Measurements from ENCODE around the gene DOCK2.

Gene DOCK2

GRCh38 chr5:169988947-169989346, 351.9 kb downstream of the DOCK2 start:
- no peak for DNase-seq (ENCODE audit: low spot score)

- no peak for DNase-seq (ENCODE audit: low spot score)
These were observed 352.3 kb downstream of the DOCK2 start for GRCh38 chr5:169989365-169989764.

GRCh38 chr5:169991115-169991869, 354.2 kb downstream of the DOCK2 start:
- DNase-seq (ENCODE audit: low spot score) = no peak

GRCh38 chr5:169992789-169993484, 355.9 kb downstream of the DOCK2 start:
- DNase-seq (ENCODE audit: low spot score) = no peak

- no peak for DNase-seq (ENCODE audit: low spot score)
These were observed 356.4 kb downstream of the DOCK2 start for GRCh38 chr5:169993485-169993790.

GRCh38 chr5:169997798-169998197, 360.7 kb downstream of the DOCK2 start:
- peak; percentile 7 for DNase-seq (ENCODE audit: low spot score)

GRCh38 chr5:169999621-170000020, 362.5 kb downstream of the DOCK2 start:
- no peak for DNase-seq (ENCODE audit: low spot score)

GRCh38 chr5:170000155-170000554, 363.1 kb downstream of the DOCK2 start:
- no peak for DNase-seq (ENCODE audit: low spot score)

GRCh38 chr5:170006021-170006420, 368.9 kb downstream of the DOCK2 start:
- no peak for DNase-seq (ENCODE audit: low spot score)

- no peak for DNase-seq (ENCODE audit: low spot score)
These were observed 371.3 kb downstream of the DOCK2 start for GRCh38 chr5:170008376-170008775.

GRCh38 chr5:170010595-170010994, 373.5 kb downstream of the DOCK2 start:
- DNase-seq (ENCODE audit: low spot score) = no peak

GRCh38 chr5:170011751-170012150, 374.7 kb downstream of the DOCK2 start:
- DNase-seq (ENCODE audit: low spot score) = no peak

- DNase-seq (ENCODE audit: low spot score) = no peak
These were observed 375.5 kb downstream of the DOCK2 start for GRCh38 chr5:170012622-170013021.

- no peak for DNase-seq (ENCODE audit: low spot score)
These were observed 383.3 kb downstream of the DOCK2 start for GRCh38 chr5:170020423-170020822.

GRCh38 chr5:170021506-170021905, 384.4 kb downstream of the DOCK2 start:
- DNase-seq (ENCODE audit: low spot score) = no peak

GRCh38 chr5:170025853-170026252, 388.8 kb downstream of the DOCK2 start:
- DNase-seq (ENCODE audit: low spot score) = no peak

- no peak for DNase-seq (ENCODE audit: low spot score)
These were observed 391.0 kb downstream of the DOCK2 start for GRCh38 chr5:170028124-170028523.

- DNase-seq (ENCODE audit: low spot score) = no peak
These were observed 397.2 kb downstream of the DOCK2 start for GRCh38 chr5:170034231-170034630.

GRCh38 chr5:170038241-170038640, 401.2 kb downstream of the DOCK2 start:
- no peak for DNase-seq (ENCODE audit: low spot score)

- DNase-seq (ENCODE audit: low spot score) = no peak
These were observed 402.8 kb downstream of the DOCK2 start for GRCh38 chr5:170039830-170040229.

GRCh38 chr5:170046241-170046640, 409.2 kb downstream of the DOCK2 start:
- no peak for DNase-seq (ENCODE audit: low spot score)

GRCh38 chr5:170049713-170050112, 412.6 kb downstream of the DOCK2 start:
- DNase-seq (ENCODE audit: low spot score) = no peak

- no peak for DNase-seq (ENCODE audit: low spot score)
These were observed 416.8 kb downstream of the DOCK2 start for GRCh38 chr5:170053896-170054295.

- DNase-seq (ENCODE audit: low spot score) = no peak
These were observed 418.5 kb downstream of the DOCK2 start for GRCh38 chr5:170055606-170056005.
